H9 (cell line): ENCODE measurements around the gene SIM1. TPM values are rescaled to one million over a fixed set of nuclear protein-coding genes. Genes with fewer than 3 reads are reported as not detected.

Experiments
- DNase-seq: peaks from one replicate; pipeline ENCODE4 v3.0.0-alpha.2; 2017
- H2AFZ ChIP-seq: one replicate; pipeline ENCODE4 v1.6.1; 2013; ENCODE audit warnings: mild to moderate bottlenecking, low read length, control low read depth, moderate library complexity
- H2AK5ac ChIP-seq: 2 replicates; pipeline ENCODE4 v1.6.1; 2013; ENCODE audit warnings: low read length, control low read depth, mixed read lengths; ENCODE audit not compliant: insufficient read length
- H2BK120ac ChIP-seq: one replicate; pipeline ENCODE4 v1.6.1; 2013; ENCODE audit warnings: low read depth, mild to moderate bottlenecking, low read length, control low read depth, inconsistent platforms; ENCODE audit not compliant: poor library complexity, severe bottlenecking
- H2BK12ac ChIP-seq: 2 replicates; pipeline ENCODE4 v1.6.1; 2013; ENCODE audit warnings: low read length, control low read depth, mixed read lengths, low read depth; ENCODE audit not compliant: insufficient read length
- H2BK15ac ChIP-seq: 2 replicates; pipeline ENCODE4 v1.6.1; 2013; ENCODE audit warnings: low read depth, low read length, control low read depth
- H2BK20ac ChIP-seq: one replicate; pipeline ENCODE4 v1.6.1; 2013; ENCODE audit warnings: low read depth, mild to moderate bottlenecking, low read length, control low read depth, inconsistent platforms; ENCODE audit not compliant: poor library complexity, severe bottlenecking
- H2BK5ac ChIP-seq: 2 replicates; pipeline ENCODE4 v1.6.1; 2013; ENCODE audit warnings: low read length, control low read depth, mixed read lengths; ENCODE audit not compliant: insufficient read length
- H3K14ac ChIP-seq: 2 replicates; pipeline ENCODE4 v1.6.1; 2013; ENCODE audit warnings: low read length, control low read depth; ENCODE audit not compliant: insufficient read depth
- H3K18ac ChIP-seq: 2 replicates; pipeline ENCODE4 v1.6.1; 2013; ENCODE audit warnings: low read depth, mild to moderate bottlenecking, mixed read lengths, low read length, control low read depth; ENCODE audit not compliant: insufficient read length
- H3K23ac ChIP-seq: 2 replicates; pipeline ENCODE4 v1.6.1; 2013; ENCODE audit warnings: low read length, control low read depth, mixed read lengths, low read depth; ENCODE audit not compliant: insufficient read length
- H3K23me2 ChIP-seq: 2 replicates; pipeline ENCODE4 v1.6.1; 2013; ENCODE audit warnings: low read depth, mild to moderate bottlenecking, mixed read lengths, low read length, control low read depth; ENCODE audit not compliant: insufficient read length, poor library complexity, severe bottlenecking
- H3K27ac ChIP-seq: 2 replicates; pipeline ENCODE4 v1.5.1; 2013; ENCODE audit warnings: low read length, control low read depth, mixed read lengths, low read depth; ENCODE audit not compliant: insufficient read length
- H3K27me3 ChIP-seq: 2 replicates; pipeline ENCODE4 v1.6.1; 2013; ENCODE audit warnings: low read length, control low read depth, inconsistent platforms; ENCODE audit not compliant: insufficient read depth
- H3K4ac ChIP-seq: 2 replicates; pipeline ENCODE4 v1.6.1; 2013; ENCODE audit warnings: low read depth, mild to moderate bottlenecking, control low read depth, inconsistent platforms, low read length, moderate library complexity
- H3K4me1 ChIP-seq: 2 replicates; pipeline ENCODE4 v1.6.1; 2013; ENCODE audit warnings: low read length, control low read depth, inconsistent platforms; ENCODE audit not compliant: insufficient read depth
- H3K4me2 ChIP-seq: 2 replicates; pipeline ENCODE4 v1.6.1; 2013; ENCODE audit warnings: low read length, control low read depth, mixed read lengths; ENCODE audit not compliant: insufficient read length, insufficient read depth
- H3K56ac ChIP-seq: 2 replicates; pipeline ENCODE4 v1.6.1; 2013; ENCODE audit warnings: low read depth, mild to moderate bottlenecking, mixed read lengths, low read length, control low read depth; ENCODE audit not compliant: insufficient read length
- H3K79me1 ChIP-seq: 2 replicates; pipeline ENCODE4 v1.6.1; 2013; ENCODE audit warnings: low read depth, mild to moderate bottlenecking, moderate library complexity, low read length, control low read depth, inconsistent platforms; ENCODE audit not compliant: insufficient read depth, poor library complexity, severe bottlenecking
- H3K79me2 ChIP-seq: 2 replicates; pipeline ENCODE4 v1.6.1; 2013; ENCODE audit warnings: low read length, control low read depth, inconsistent platforms; ENCODE audit not compliant: insufficient read depth
- H3K9ac ChIP-seq: 2 replicates; pipeline ENCODE4 v1.6.1; 2013; ENCODE audit warnings: low read length, control low read depth, mixed read lengths; ENCODE audit not compliant: insufficient read length; ENCODE audit errors: extremely low read depth
- H3K9me3 ChIP-seq: one replicate; pipeline ENCODE4 v1.6.1; 2013; ENCODE audit warnings: low read depth, low read length, inconsistent platforms; ENCODE audit not compliant: control insufficient read depth
- H3T11ph ChIP-seq: one replicate; pipeline ENCODE4 v1.6.1; 2013; ENCODE audit warnings: mild to moderate bottlenecking, low read length, control low read depth, inconsistent platforms
- H4K20me1 ChIP-seq: one replicate; pipeline ENCODE4 v1.6.1; 2013; ENCODE audit not compliant: control insufficient read depth, insufficient read length, insufficient read depth
- H4K5ac ChIP-seq: 2 replicates; pipeline ENCODE4 v1.6.1; 2013; ENCODE audit warnings: low read depth, mild to moderate bottlenecking, mixed read lengths, low read length, control low read depth; ENCODE audit not compliant: insufficient read length
- H4K8ac ChIP-seq: replicated peaks from 2 replicates; pipeline ENCODE4 v1.6.1; 2013; ENCODE audit warnings: low read length, control low read depth, mixed read lengths, low read depth; ENCODE audit not compliant: insufficient read length
- H4K91ac ChIP-seq: 2 replicates; pipeline ENCODE4 v1.6.1; 2013; ENCODE audit warnings: low read depth, mild to moderate bottlenecking, moderate library complexity, mixed read lengths, low read length, control low read depth; ENCODE audit not compliant: insufficient read length
- H3K27ac Mint-ChIP-seq, 3 experiments: 2 replicates in 2 of 3; 3 replicates in 1 of 3; pipeline ENCODE4 v1.8.0; 2020 to 2021; ENCODE audit warnings: mixed read lengths in 3 of 3, mild to moderate bottlenecking in 1 of 3, moderate library complexity in 1 of 3
- H3K27me3 Mint-ChIP-seq: 2 replicates; pipeline ENCODE4 v1.8.0; 2021; ENCODE audit warnings: low read depth, mild to moderate bottlenecking, moderate library complexity, mixed read lengths
- H3K36me3 Mint-ChIP-seq, 3 experiments: 2 replicates in 2 of 3; 3 replicates in 1 of 3; pipeline ENCODE4 v1.8.0; 2020 to 2021; ENCODE audit warnings: low read depth in 3 of 3, mixed read lengths in 3 of 3; ENCODE audit not compliant: insufficient read depth in 1 of 3
- H3K4me1 Mint-ChIP-seq, 2 experiments: 2 replicates each; pipeline ENCODE4 v1.8.0; 2020; ENCODE audit warnings: mixed read lengths in 2 of 2
- H3K4me3 Mint-ChIP-seq, 2 experiments: 2 replicates in 1 of 2; 3 replicates in 1 of 2; pipeline ENCODE4 v1.8.0; 2020 to 2021; ENCODE audit warnings: mild to moderate bottlenecking in 2 of 2, mixed read lengths in 2 of 2, moderate library complexity in 1 of 2
- H3K9me3 Mint-ChIP-seq, 2 experiments: 2 replicates in 1 of 2; 3 replicates in 1 of 2; pipeline ENCODE4 v1.8.0; 2020; ENCODE audit warnings: mild to moderate bottlenecking in 2 of 2, mixed read lengths in 2 of 2, moderate library complexity in 1 of 2
- WGBS: extraction: QIAGEN DNeasy Blood & Tissue Kit; methylation state at CpG from one replicate; pipeline ENCODE4 v1.1.7; 2013; ENCODE audit warnings: missing lambda C conversion rate, low lambda C conversion rate, mixed read lengths; ENCODE audit not compliant: insufficient read length; ENCODE audit errors: extremely low coverage; 5-methylcytosine and 5-hydroxymethylcytosine counted together
- total RNA-seq: library from RNA; stranded (reverse); gene quantifications from 2 replicates; pipeline ENCODE4 v1.2.1, GENCODE V29; 2021
- TF ChIP-seq, protein P1 (sequence below): fragments of 200-600 bp; sonication (generic); conservative IDR thresholded peaks from 3 replicates; pipeline ENCODE4 v1.8.0; 2021; ENCODE audit warnings: antibody characterized with exemption, mild to moderate bottlenecking

SIM1 gene
- total RNA-seq, 1 experiment from 2014 or later: not detected

- H3K4me1 ChIP-seq: no peaks in the 10 kb centered on the region
- no peak overlapping the region for H2BK20ac ChIP-seq
- H2BK120ac ChIP-seq: no peak overlapping the region
- Mint-ChIP-seq H3K27ac (no peak overlapping the region), H3K9me3 (no peaks in the 10 kb centered on the region; a peak in 1 of 5 replicates), H3K4me3 (no peak overlapping the region), H3K27me3 (no peaks in the 10 kb centered on the region), H3K4me1 (no peaks in the 10 kb centered on the region), H3K36me3 (no peaks in the 10 kb centered on the region)
- H2BK5ac ChIP-seq: no peak overlapping the region
- H4K20me1 ChIP-seq: no peaks in the 10 kb centered on the region
- no peaks in the 10 kb centered on the region for H3K27me3 ChIP-seq
- H3K79me2 ChIP-seq: no peaks in the 10 kb centered on the region
- no peak overlapping the region for H2BK15ac ChIP-seq
- no peak overlapping the region for H3K4me2 ChIP-seq
- no peaks in the 10 kb centered on the region for H3K79me1 ChIP-seq
- DNase-seq: no peak
- H3K14ac ChIP-seq: no peak overlapping the region
- H3K23me2 ChIP-seq: no peaks in the 10 kb centered on the region
- H3K56ac ChIP-seq: no peak overlapping the region
- H3K4ac ChIP-seq: no peak overlapping the region
- no peak overlapping the region for H4K91ac ChIP-seq
- no peak overlapping the region for H2AFZ ChIP-seq
- no CpG with 5 or more reads among the region's 3 CpGs for WGBS
- H3T11ph ChIP-seq: no peak overlapping the region
- H3K23ac ChIP-seq: no peak overlapping the region
- H4K5ac ChIP-seq: no peak overlapping the region
- no peak overlapping the region for H3K18ac ChIP-seq
- no peak overlapping the region for H3K9ac ChIP-seq
- no peak overlapping the region for H2BK12ac ChIP-seq
- no peak overlapping the region for H2AK5ac ChIP-seq
- no peaks in the 10 kb centered on the region for H3K9me3 ChIP-seq
- TF ChIP-seq, protein P1, sequence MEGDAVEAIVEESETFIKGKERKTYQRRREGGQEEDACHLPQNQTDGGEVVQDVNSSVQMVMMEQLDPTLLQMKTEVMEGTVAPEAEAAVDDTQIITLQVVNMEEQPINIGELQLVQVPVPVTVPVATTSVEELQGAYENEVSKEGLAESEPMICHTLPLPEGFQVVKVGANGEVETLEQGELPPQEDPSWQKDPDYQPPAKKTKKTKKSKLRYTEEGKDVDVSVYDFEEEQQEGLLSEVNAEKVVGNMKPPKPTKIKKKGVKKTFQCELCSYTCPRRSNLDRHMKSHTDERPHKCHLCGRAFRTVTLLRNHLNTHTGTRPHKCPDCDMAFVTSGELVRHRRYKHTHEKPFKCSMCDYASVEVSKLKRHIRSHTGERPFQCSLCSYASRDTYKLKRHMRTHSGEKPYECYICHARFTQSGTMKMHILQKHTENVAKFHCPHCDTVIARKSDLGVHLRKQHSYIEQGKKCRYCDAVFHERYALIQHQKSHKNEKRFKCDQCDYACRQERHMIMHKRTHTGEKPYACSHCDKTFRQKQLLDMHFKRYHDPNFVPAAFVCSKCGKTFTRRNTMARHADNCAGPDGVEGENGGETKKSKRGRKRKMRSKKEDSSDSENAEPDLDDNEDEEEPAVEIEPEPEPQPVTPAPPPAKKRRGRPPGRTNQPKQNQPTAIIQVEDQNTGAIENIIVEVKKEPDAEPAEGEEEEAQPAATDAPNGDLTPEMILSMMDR: no peak
- no peak overlapping the region for H3K27ac ChIP-seq
- H4K8ac ChIP-seq: no peak overlapping the region
These were observed 121.9 kb downstream of the SIM1 start for GRCh38 chr6:100342830-100343229.
